Small intestine (tissue), 7 donors: ENCODE data around the gene RNU2-1. TPM values are rescaled to one million over a fixed set of nuclear protein-coding genes. Genes with fewer than 3 reads are reported as not detected.
A peak's percentile ranks its signal among the peaks of the same experiment; 100 is the strongest.
"Not testable (repeated sequence)": the region's sequence is repeated elsewhere in the genome, so short reads cannot be mapped to it uniquely, and the experiment has no call there.

Experiments used
- DNase-seq, 2 donors: peaks; one replicate each; pipeline versions ENCODE4 v3.0.0 to v3.0.0-alpha.2; 2013
- FAIRE-seq: peaks from 2 replicates; lab custom pipeline; 2012; peaks lifted over from hg19 to GRCh38; lab: Jason Lieb, UNC
- H3K27ac ChIP-seq, 3 donors: one replicate each; pipeline ENCODE4 v1.5.1; 2013; ENCODE audit warnings: low read length in 2 of 3, mild to moderate bottlenecking in 2 of 3, control low read depth in 1 of 3, inconsistent platforms in 1 of 3, low read depth in 1 of 3, moderate library complexity in 1 of 3
- H3K27me3 ChIP-seq, 3 donors: one replicate each; pipeline ENCODE4 v1.6.1; 2013; ENCODE audit warnings: low read length in 3 of 3, inconsistent platforms in 1 of 3; ENCODE audit not compliant: control insufficient read depth in 3 of 3, insufficient read depth in 3 of 3
- H3K36me3 ChIP-seq, 3 donors: one replicate each; pipeline ENCODE4 v1.6.1; 2013; ENCODE audit warnings: low read length in 3 of 3, inconsistent platforms in 1 of 3, low read depth in 1 of 3, mild to moderate bottlenecking in 1 of 3, moderate library complexity in 1 of 3; ENCODE audit not compliant: control insufficient read depth in 3 of 3, insufficient read depth in 2 of 3
- H3K4me1 ChIP-seq, 3 donors: one replicate each; pipeline ENCODE4 v1.6.1; 2013; ENCODE audit warnings: low read length in 2 of 3, inconsistent platforms in 1 of 3, low read depth in 1 of 3, mild to moderate bottlenecking in 1 of 3, moderate library complexity in 1 of 3; ENCODE audit not compliant: control insufficient read depth in 3 of 3, insufficient read depth in 2 of 3
- H3K4me3 ChIP-seq, 3 donors: one replicate each; pipeline ENCODE4 v1.5.1; 2013; ENCODE audit warnings: low read length in 3 of 3, control low read depth in 1 of 3, inconsistent platforms in 1 of 3, low read depth in 1 of 3, mild to moderate bottlenecking in 1 of 3, moderate library complexity in 1 of 3
- H3K9me3 ChIP-seq, 2 donors: one replicate each; pipeline ENCODE4 v1.6.1; 2013; ENCODE audit warnings: low read depth in 1 of 2, low read length in 1 of 2; ENCODE audit not compliant: control insufficient read depth in 2 of 2, insufficient read depth in 1 of 2
- WGBS, 3 donors: extraction: QIAGEN DNeasy Blood & Tissue Kit; methylation state at CpG; one replicate each; pipeline ENCODE4 v1.1.7; 2013; 5-methylcytosine and 5-hydroxymethylcytosine counted together
- polyA plus RNA-seq, 4 donors: library from polyadenylated mRNA; stranded (reverse) in 3 of 4; unstranded in 1 of 4; fragments of 200-250 nt in 3 of 4; fragments of 120-200 nt in 1 of 4; gene quantifications; one replicate each; pipeline versions ENCODE4 v1.2.1 to v1.2.3, GENCODE V29; 2013
- donor health status: healthy with polysubstance abuse.
- donor health status: control.
- donor health status: control.
- donor health status: Bipolar disorder and iron deficiency.
- donor health status: healthy.

RNU2-1 gene
- polyA plus RNA-seq, 4 donors: not detected

- 10 to 35% (median 27%) methylated on average over 7 of the region's 7 CpGs for WGBS, 3 donors
- peaks cover 0 to 44% (median 0%) of the 10 kb centered on the region in 3 donors for H3K4me1 ChIP-seq
- peaks cover 5 to 53% (median 6%) of the 10 kb centered on the region in 3 donors for H3K36me3 ChIP-seq
- peak overlapping the region in 1 of 3 donors; percentile 85 for H3K4me3 ChIP-seq
- FAIRE-seq: no peak
- no peaks in the 10 kb centered on the region for H3K9me3 ChIP-seq
- H3K27ac ChIP-seq: peak overlapping the region; percentile 60 to 93 (median 93)
- H3K27me3 ChIP-seq: no peaks in the 10 kb centered on the region
- DNase-seq: peak; percentile 42 to 70
These were observed 20.9 kb downstream of the RNU2-1 start for GRCh38 chr17:43212641-43213490.

GRCh38 chr17:43211480-43212402, 22.0 kb downstream of the RNU2-1 start, which contains the start of gene TMEM106A:
Gene TMEM106A (plus strand): TSS chr17:43211875. CDS start chr17:43213042, 1,167 bp downstream.
- H3K27ac ChIP-seq: peak within 1 kb of the TSS; percentile 60 to 93 (median 93)
- peaks cover 3 to 50% (median 6%) of the 10 kb centered on the region in 3 donors for H3K36me3 ChIP-seq
- H3K4me3 ChIP-seq: peak within 1 kb of the TSS; percentile 52 to 85 (median 70)
- FAIRE-seq (no peak), DNase-seq (peak; percentile 80 to 94)
- no peaks in the 10 kb centered on the region for H3K27me3 ChIP-seq
- H3K4me1 ChIP-seq: peaks cover 0 to 33% (median 0%) of the 10 kb centered on the region in 3 donors
- 0 to 1% (median 0%) methylated on average over 47 to 54 of the region's 54 CpGs for WGBS, 3 donors
- no peaks in the 10 kb centered on the region for H3K9me3 ChIP-seq

DNA sequence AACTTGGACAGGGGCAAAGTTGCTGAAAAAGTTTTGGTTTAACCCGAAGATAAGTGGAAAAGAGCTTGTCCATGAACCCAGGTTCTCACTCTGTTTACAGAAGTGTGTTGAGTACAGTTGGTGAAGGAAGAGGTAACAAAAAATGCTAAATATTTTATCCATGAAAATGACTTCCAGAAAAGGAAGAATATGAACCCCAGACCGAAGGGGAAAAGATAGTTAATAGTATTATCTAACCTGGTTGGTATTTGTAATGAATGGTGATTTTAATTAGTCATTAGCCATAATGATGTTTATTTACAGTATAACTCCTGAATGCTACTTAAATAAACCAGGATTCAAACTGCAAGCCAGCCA, 22.7 kb downstream of the RNU2-1 start:
- peak overlapping the region; percentile 52 to 85 (median 70) for H3K4me3 ChIP-seq
- WGBS, 3 donors: 0 to 14% (median 4%) methylated on average over 2 of the region's 2 CpGs
- no peaks in the 10 kb centered on the region for H3K27me3 ChIP-seq
- peaks cover 0 to 27% (median 0%) of the 10 kb centered on the region in 3 donors for H3K4me1 ChIP-seq
- H3K36me3 ChIP-seq: peaks cover 3 to 50% (median 6%) of the 10 kb centered on the region in 3 donors
- peak overlapping the region; percentile 43 to 93 (median 93) for H3K27ac ChIP-seq
- no peak for FAIRE-seq
- DNase-seq: peak; percentile 13 to 19
- no peaks in the 10 kb centered on the region for H3K9me3 ChIP-seq

GRCh38 chr17:43210576-43210975, 23.2 kb downstream of the RNU2-1 start:
- FAIRE-seq: no peak
- Histone ChIP-seq H3K27me3 (no peaks in the 10 kb centered on the region), H3K27ac (peak overlapping the region; percentile 43 to 93 (median 75)), H3K36me3 (peaks cover 3 to 46% (median 6%) of the 10 kb centered on the region in 3 donors), H3K4me1 (peaks cover 0 to 22% (median 0%) of the 10 kb centered on the region in 3 donors), H3K9me3 (no peaks in the 10 kb centered on the region), H3K4me3 (no peak overlapping the region)
- no peak for DNase-seq
- 53 to 76% (median 64%) methylated on average over 3 of the region's 3 CpGs for WGBS, 3 donors

- DNase-seq: peak in 1 of 2 donors; percentile 53
- not testable (repeated sequence) for FAIRE-seq, H3K9me3 ChIP-seq, H3K4me1 ChIP-seq, H3K4me3 ChIP-seq, H3K27me3 ChIP-seq
- peaks cover 22 to 71% (median 32%) of the 10 kb centered on the region in 3 donors for H3K36me3 ChIP-seq
- 88 to 92% (median 89%) methylated on average over 3 of the region's 3 CpGs for WGBS, 3 donors
- H3K27ac ChIP-seq: peak overlapping the region in 1 of 3 donors; percentile 5
These were observed 30.8 kb downstream of the RNU2-1 start for GRCh38 chr17:43203013-43203412.

DNA sequence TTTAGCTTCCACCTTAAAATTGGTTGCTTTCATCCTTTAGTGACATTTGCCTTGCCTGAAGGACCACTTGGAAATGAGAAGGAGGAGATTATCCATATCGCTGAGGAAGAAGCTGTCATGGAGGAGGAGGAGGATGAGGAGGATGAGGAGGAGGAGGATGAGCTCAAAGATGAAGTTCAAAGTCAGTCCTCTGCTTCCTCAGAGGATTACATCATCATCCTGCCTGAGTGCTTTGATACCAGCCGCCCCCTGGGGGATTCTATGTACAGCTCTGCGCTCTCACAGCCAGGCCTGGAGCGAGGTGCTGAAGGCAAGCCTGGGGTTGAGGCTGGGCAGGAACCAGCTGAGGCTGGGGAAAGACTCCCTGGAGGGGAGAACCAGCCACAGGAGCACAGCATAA, 33.6 kb downstream of the RNU2-1 start:
- Histone ChIP-seq H3K4me3 (no peak overlapping the region), H3K27ac (no peak overlapping the region), H3K27me3 (no peaks in the 10 kb centered on the region), H3K9me3 (no peaks in the 10 kb centered on the region), H3K4me1 (no peaks in the 10 kb centered on the region), H3K36me3 (peaks cover 31 to 73% (median 44%) of the 10 kb centered on the region in 3 donors)
- WGBS, 3 donors: 90 to 95% (median 91%) methylated on average over 4 of the region's 4 CpGs
- FAIRE-seq: no peak
- no peak for DNase-seq

DNA sequence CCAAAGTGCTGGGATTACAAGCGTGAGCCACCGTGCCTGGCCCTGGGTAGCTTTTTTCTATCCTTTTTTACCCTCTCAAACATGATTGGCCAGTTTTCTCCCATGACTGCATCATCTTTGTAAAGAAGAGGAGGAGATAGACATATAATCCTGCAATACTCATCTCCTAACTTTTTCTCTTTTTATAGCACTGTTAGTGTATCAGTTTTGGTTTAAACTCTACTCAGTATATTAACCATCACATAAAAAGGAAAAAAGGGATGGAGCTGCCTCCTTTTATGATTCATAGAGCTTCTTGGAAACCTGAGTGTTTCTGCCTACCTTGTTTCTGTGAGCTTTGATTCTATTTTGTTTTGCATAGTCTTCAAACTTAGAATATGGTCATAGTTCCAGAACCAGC, 34.1 kb downstream of the RNU2-1 start:
- DNase-seq (no peak), FAIRE-seq (no peak)
- 82 to 90% (median 89%) methylated on average over 2 of the region's 2 CpGs for WGBS, 3 donors
- Histone ChIP-seq H3K36me3 (peaks cover 36 to 72% (median 47%) of the 10 kb centered on the region in 3 donors), H3K4me3 (no peak overlapping the region), H3K4me1 (no peaks in the 10 kb centered on the region), H3K27ac (no peak overlapping the region), H3K9me3 (no peaks in the 10 kb centered on the region), H3K27me3 (no peaks in the 10 kb centered on the region)

- H3K9me3 ChIP-seq: no peaks in the 10 kb centered on the region
- H3K4me1 ChIP-seq: no peaks in the 10 kb centered on the region
- peaks cover 35 to 66% (median 57%) of the 10 kb centered on the region in 3 donors for H3K36me3 ChIP-seq
- FAIRE-seq: no peak
- DNase-seq: no peak
- H3K27ac ChIP-seq: no peak overlapping the region
- no peak overlapping the region for H3K4me3 ChIP-seq
- H3K27me3 ChIP-seq: no peaks in the 10 kb centered on the region
- WGBS, 3 donors: 91 to 96% (median 93%) methylated on average over 5 of the region's 5 CpGs
These were observed 40.5 kb downstream of the RNU2-1 start for GRCh38 chr17:43193251-43193650.
